HepG2 (cell line): ENCODE results near the gene ZFR2. TPM values are rescaled to one million over a fixed set of nuclear protein-coding genes. Genes with fewer than 3 reads are reported as not detected.
"Not testable (repeated sequence)": the region's sequence is repeated elsewhere in the genome, so short reads cannot be mapped to it uniquely, and the experiment has no call there.

ENCODE experiments used
- ATAC-seq: fragments of 200-7000 bp; cut with Tn5 transposase; 3 replicates; pipeline ENCODE4 v1.9.1; 2020; ENCODE audit warnings: mild to moderate bottlenecking, moderate library complexity
- BruUV-seq: library from RNA; stranded (reverse); fragments of 400-500 nt; replicated peaks from 2 replicates; lab custom pipeline; 2021; lab: Mats Ljungman, UMichigan
- CTCF ChIA-PET: fragments of 300-600 bp; formaldehyde crosslinking; extraction: SDS; loops from one replicate; lab custom pipeline; 2021; ENCODE audit warnings: low total read pairs, inconsistent platforms, low intra/inter-chr PET ratio; lab: Yijun Ruan, JAX
- POLR2A ChIA-PET: fragments of 350-600 bp; sonication (Branson Sonifier 250); formaldehyde crosslinking; loops from one replicate; lab custom pipeline; 2020; ENCODE audit warnings: antibody characterized with exemption, inconsistent platforms; lab: Yijun Ruan, JAX
- DNase-seq: peaks from one replicate; pipeline ENCODE4 v3.0.0-alpha.2; 2015; ENCODE audit warnings: low spot score
- FAIRE-seq: peaks from 3 replicates; lab custom pipeline; 2011; peaks lifted over from hg19 to GRCh38; lab: Jason Lieb, UNC
- H2AFZ ChIP-seq: one replicate; pipeline ENCODE4 v1.6.1; 2011; ENCODE audit warnings: low read length, inconsistent platforms
- H3K27ac ChIP-seq: fragments of 300-600 bp; 3 replicates; pipeline ENCODE4 v1.8.0; 2011; ENCODE audit warnings: mixed run types, mild to moderate bottlenecking, mixed read lengths, low read length, inconsistent platforms; ENCODE audit not compliant: insufficient read depth; ENCODE audit errors: extremely low read length
- H3K27me3 ChIP-seq, 2 experiments: fragments of 200-600 bp in 1 of 2; 2 replicates in 1 of 2; 3 replicates in 1 of 2; pipeline versions ENCODE4 v1.6.0 to v1.8.0; 2011; ENCODE audit warnings: low read length in 2 of 2, mild to moderate bottlenecking in 2 of 2, moderate library complexity in 2 of 2, inconsistent platforms in 1 of 2; ENCODE audit not compliant: insufficient read depth in 2 of 2, control insufficient read depth in 1 of 2
- H3K36me3 ChIP-seq, 2 experiments: fragments of 200-600 bp in 1 of 2; replicated peaks in 1 of 2; 2 replicates in 1 of 2; 3 replicates in 1 of 2; pipeline versions ENCODE4 v1.5.1 to v1.8.0; 2011; ENCODE audit warnings: low read length in 2 of 2, inconsistent platforms in 1 of 2; ENCODE audit not compliant: insufficient read depth in 2 of 2, control insufficient read depth in 1 of 2
- H3K4me1 ChIP-seq: 2 replicates; pipeline ENCODE4 v1.5.1; 2012; ENCODE audit warnings: low read length, inconsistent platforms; ENCODE audit not compliant: insufficient read depth
- H3K4me2 ChIP-seq: 2 replicates; pipeline ENCODE4 v1.6.0; 2011; ENCODE audit warnings: low read depth, low read length, inconsistent platforms
- H3K4me3 ChIP-seq, 3 experiments: fragments of 200-600 bp in 1 of 3; sonication (generic), shearing (Covaris generic) in 1 of 3; replicated peaks in 1 of 3; 2 replicates each; pipeline ENCODE4 v1.5.1; 2011 to 2016; ENCODE audit warnings: low read length in 3 of 3, inconsistent platforms in 2 of 3, low read depth in 2 of 3, mild to moderate bottlenecking in 2 of 3, control low read depth in 1 of 3, mixed read lengths in 1 of 3; ENCODE audit not compliant: insufficient read depth in 1 of 3
- H3K79me2 ChIP-seq: one replicate; pipeline ENCODE4 v1.6.1; 2011; ENCODE audit warnings: low read length, inconsistent platforms; ENCODE audit not compliant: insufficient read depth
- H3K9ac ChIP-seq: 2 replicates; pipeline ENCODE4 v1.6.0; 2011; ENCODE audit warnings: mild to moderate bottlenecking, low read depth, low read length, inconsistent platforms; ENCODE audit not compliant: insufficient read depth
- H3K9me3 ChIP-seq: 2 replicates; pipeline ENCODE4 v1.5.1; 2012; ENCODE audit warnings: mild to moderate bottlenecking, low read length
- H4K20me1 ChIP-seq: 2 replicates; pipeline ENCODE4 v1.6.0; 2011; ENCODE audit warnings: inconsistent platforms, mild to moderate bottlenecking, low read length, moderate library complexity; ENCODE audit not compliant: insufficient read depth
- CEBPB ChIP-seq: IDR thresholded peaks from 2 replicates; pipeline ENCODE4 v1.6.1; 2011; ENCODE audit warnings: low read depth, low read length, improper control_type of control experiment, borderline replicate concordance
- KDM3A ChIP-seq: IDR thresholded peaks from 2 replicates; pipeline ENCODE4 v1.6.1; 2018; ENCODE audit warnings: low read depth, missing compliant biosample characterization
- KLF12 ChIP-seq: sonication (generic); formaldehyde crosslinking; IDR thresholded peaks from 2 replicates; pipeline ENCODE4 v1.4.0; 2020; ENCODE audit warnings: missing genetic modification reagents, borderline replicate concordance
- MATR3 ChIP-seq: sonication (generic); formaldehyde crosslinking; IDR thresholded peaks from 2 replicates; pipeline ENCODE4 v1.4.0; 2020; ENCODE audit warnings: missing genetic modification reagents
- NFE2L1 ChIP-seq: sonication (generic); formaldehyde crosslinking; IDR thresholded peaks from 2 replicates; pipeline ENCODE4 v1.4.0; 2020; ENCODE audit warnings: missing genetic modification reagents, mild to moderate bottlenecking, borderline replicate concordance
- PREB ChIP-seq: sonication (generic); formaldehyde crosslinking; IDR thresholded peaks from 2 replicates; pipeline ENCODE4 v1.4.0; 2020; ENCODE audit warnings: missing genetic modification reagents
- YEATS2 ChIP-seq: sonication (generic); formaldehyde crosslinking; IDR thresholded peaks from 2 replicates; pipeline ENCODE4 v1.4.0; 2020; ENCODE audit warnings: missing genetic modification reagents, borderline replicate concordance
- ZNF138 ChIP-seq: sonication (generic); formaldehyde crosslinking; IDR thresholded peaks from 2 replicates; pipeline ENCODE4 v1.5.0; 2020; ENCODE audit warnings: mild to moderate bottlenecking, low read depth, missing genetic modification reagents
- ZNF230 ChIP-seq: sonication (generic); formaldehyde crosslinking; IDR thresholded peaks from 2 replicates; pipeline ENCODE4 v1.4.0; 2020; ENCODE audit warnings: mild to moderate bottlenecking, missing genetic modification reagents
- ZNF382 ChIP-seq: sonication (generic); formaldehyde crosslinking; IDR thresholded peaks from 2 replicates; pipeline ENCODE4 v1.5.0; 2020; ENCODE audit warnings: missing genetic modification reagents, mild to moderate bottlenecking, borderline replicate concordance
- ZNF703 ChIP-seq: sonication (generic); formaldehyde crosslinking; IDR thresholded peaks from 2 replicates; pipeline ENCODE4 v1.5.1; 2020; ENCODE audit warnings: missing genetic modification reagents, mild to moderate bottlenecking, moderate library complexity, borderline replicate concordance
- WGBS: methylation state at CpG from one replicate; pipeline ENCODE4 v1.1.6; 2017; ENCODE audit warnings: low lambda C conversion rate; 5-methylcytosine and 5-hydroxymethylcytosine counted together
- in situ Hi-C: cut with HindIII; loops from 2 replicates; pipeline ENCODE4 v1.10.0; 2017; ENCODE audit warnings: low pct_unique_long_range_greater_than_20kb; ENCODE audit not compliant: extremely low pct_ligation_motif_present
- intact Hi-C: fragments of 100-400 bp; cut with micrococcal nuclease; formaldehyde crosslinking; loops from one replicate; pipeline ENCODE4 v1.10.0; 2022; ENCODE audit not compliant: unreplicated experiment
- polyA plus RNA-seq, 8 experiments: library from polyadenylated mRNA; depleted of rRNA in 3 of 8; stranded (reverse) in 7 of 8; unstranded in 1 of 8; fragments of >200 nt; fragmentation: Illumina TruSeq in 4 of 8; extraction: Trizol in 4 of 8; gene quantifications; 2 replicates each; pipeline versions ENCODE4 v1.2.1 to v1.2.3, GENCODE V29; 2011 to 2016; ENCODE audit warnings: low read depth in 4 of 8, missing spikeins in 1 of 8, mixed read lengths in 1 of 8; ENCODE audit not compliant: insufficient read depth in 1 of 8
- total RNA-seq, 5 experiments: library from RNA; depleted of rRNA; stranded (reverse); fragments of >200 nt; fragmentation: Illumina TruSeq; extraction: Trizol; gene quantifications; 2 replicates each; pipeline ENCODE4 v1.2.3, GENCODE V29; 2016; ENCODE audit warnings: low read depth in 1 of 5

ZFR2 gene
- total and polyA plus RNA-seq, 2 of the 13 experiments (the other 11 are each of a cell fraction or from before 2014, with no cell fraction given): 0.37 to 0.69 TPM

GRCh38 chr19:3894959-3895358 lies 26.1 kb upstream of the ZFR2 start:
- H3K9ac ChIP-seq, H3K27ac ChIP-seq, H3K4me1 ChIP-seq, intact Hi-C loops, H3K27me3 ChIP-seq, H4K20me1 ChIP-seq, H3K4me3 ChIP-seq, H3K9me3 ChIP-seq, CTCF ChIA-PET, H3K4me2 ChIP-seq, H3K79me2 ChIP-seq, in situ Hi-C loops, H2AFZ ChIP-seq, H3K36me3 ChIP-seq, ATAC-seq, BruUV-seq, FAIRE-seq: not testable (repeated sequence)
- POLR2A ChIA-PET: interaction anchor here (1.5 kb wide), 1 partner anchor 132 kb away, joined by 4 read pairs; the partner anchor contains the start of gene MRPL54
- DNase-seq: peak; percentile 13
- WGBS: 4% methylated on average over 5 of the region's 5 CpGs
- peak; percentile 58; the same call in 1 of the 2 replicates for TF ChIP-seq CEBPB

- no peak for ATAC-seq
- Histone ChIP-seq H4K20me1 (no peaks in the 10 kb centered on the region), H3K9me3 (no peaks in the 10 kb centered on the region)
- no TSS peak for BruUV-seq
- TF ChIP-seq YEATS2 (CRISPR knock-in tag) (no peak), KLF12 (CRISPR knock-in tag) (no peak), MATR3 (no peak), KDM3A (CRISPR knock-in tag) (no peak), NFE2L1 (CRISPR knock-in tag) (no peak), ZNF703 (CRISPR knock-in tag) (no peak), PREB (CRISPR knock-in tag) (no peak), ZNF230 (CRISPR knock-in tag) (no peak), ZNF382 (no peak), ZNF138 (CRISPR knock-in tag) (no peak)
- TF ChIP-seq, all 625 proteins: peak for 0
- POLR2A ChIA-PET: interaction anchor here (1.5 kb wide), 1 partner anchor 131 kb away, joined by 4 read pairs; the partner anchor contains the start of gene MRPL54
- CTCF ChIA-PET: no interaction called here
- DNase-seq (no peak), FAIRE-seq (no peak)
- H3K9ac ChIP-seq: no peak overlapping the region
- no peaks in the 10 kb centered on the region for H3K79me2 ChIP-seq
- in situ Hi-C loops: no loop called here
- intact Hi-C loops: no loop called here
- WGBS: 26% methylated on average over 9 of the region's 12 CpGs
- H3K27me3 ChIP-seq: peaks cover 1 to 6% of the 10 kb centered on the region in 2 experiments; a peak in 2 of 5 replicates
- no peak overlapping the region for H3K27ac ChIP-seq
- H3K4me3 ChIP-seq: no peak overlapping the region
- H3K4me2 ChIP-seq: no peak overlapping the region
- no peak overlapping the region for H2AFZ ChIP-seq
- H3K4me1 ChIP-seq: 0 out of 2 replicates have a peak, but pooled peaks cover 7% of the 10 kb centered on the region
- no peaks in the 10 kb centered on the region for H3K36me3 ChIP-seq
These were observed 24.8 kb upstream of the ZFR2 start for GRCh38 chr19:3893509-3894179.
